Activated naive CD8-positive, alpha-beta T cell (primary cell): ENCODE measurements around the gene ITSN1.
A peak's percentile ranks its signal among the peaks of the same experiment; 100 is the strongest.

Source experiments
- H3K27ac Mint-ChIP-seq: one replicate; pipeline ENCODE4 v1.8.0; 2021; ENCODE audit warnings: mixed read lengths
- H3K27me3 Mint-ChIP-seq: one replicate; pipeline ENCODE4 v1.8.0; 2021; ENCODE audit warnings: mixed read lengths
- H3K36me3 Mint-ChIP-seq: one replicate; pipeline ENCODE4 v1.8.0; 2021; ENCODE audit warnings: mixed read lengths
- H3K4me1 Mint-ChIP-seq: one replicate; pipeline ENCODE4 v1.8.0; 2021; ENCODE audit warnings: low read depth, mixed read lengths
- H3K4me3 Mint-ChIP-seq: one replicate; pipeline ENCODE4 v1.8.0; 2021; ENCODE audit warnings: mild to moderate bottlenecking, mixed read lengths
- H3K9me3 Mint-ChIP-seq: one replicate; pipeline ENCODE4 v1.8.0; 2021; ENCODE audit warnings: low read depth, mixed read lengths

ITSN1 gene

GRCh38 chr21:33643658-33644311, 1.5 kb downstream of the ITSN1 start:
- Mint-ChIP-seq H3K4me3 (peak overlapping the region; percentile 88), H3K27me3 (peaks cover 4% of the 10 kb centered on the region), H3K4me1 (peaks cover 19% of the 10 kb centered on the region), H3K36me3 (no peaks in the 10 kb centered on the region), H3K27ac (no peak overlapping the region), H3K9me3 (no peaks in the 10 kb centered on the region)

GRCh38 chr21:33644383-33645074, 2.2 kb downstream of the ITSN1 start:
- Mint-ChIP-seq H3K9me3 (no peaks in the 10 kb centered on the region), H3K4me3 (peak overlapping the region; percentile 88), H3K36me3 (no peaks in the 10 kb centered on the region), H3K4me1 (peaks cover 14% of the 10 kb centered on the region), H3K27ac (no peak overlapping the region), H3K27me3 (peaks cover 4% of the 10 kb centered on the region)

DNA sequence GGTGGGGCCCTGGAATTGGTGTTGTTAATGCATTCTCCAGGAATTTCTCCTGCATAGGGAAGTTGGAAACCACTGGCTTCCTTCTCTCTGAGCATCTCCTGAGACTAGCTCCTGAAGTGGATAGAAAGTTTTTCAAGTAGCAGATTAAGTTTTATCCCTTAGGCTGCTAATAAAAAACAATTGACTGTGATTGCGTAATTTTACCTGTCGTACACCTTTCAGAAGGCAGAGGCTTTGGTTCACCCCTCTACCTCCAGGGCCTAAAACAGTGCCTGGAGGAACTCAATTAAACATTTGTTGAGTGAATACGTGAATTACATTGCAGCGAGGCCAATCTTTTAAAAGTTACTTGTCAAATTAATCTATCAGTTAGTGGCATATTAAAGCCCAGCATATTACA, 3.4 kb downstream of the ITSN1 start:
- no peaks in the 10 kb centered on the region for H3K36me3 Mint-ChIP-seq
- H3K27me3 Mint-ChIP-seq, result peaks cover 4% of the 10 kb centered on the region
- H3K4me3 Mint-ChIP-seq, result no peak overlapping the region
- H3K9me3 Mint-ChIP-seq, result no peaks in the 10 kb centered on the region
- no peak overlapping the region for H3K27ac Mint-ChIP-seq
- H3K4me1 Mint-ChIP-seq, result peaks cover 12% of the 10 kb centered on the region

GRCh38 chr21:33647587-33647986, 5.3 kb downstream of the ITSN1 start:
- H3K4me1 Mint-ChIP-seq, result peaks cover 8% of the 10 kb centered on the region
- no peaks in the 10 kb centered on the region for H3K9me3 Mint-ChIP-seq
- peaks cover 4% of the 10 kb centered on the region for H3K27me3 Mint-ChIP-seq
- H3K27ac Mint-ChIP-seq, result no peak overlapping the region
- no peaks in the 10 kb centered on the region for H3K36me3 Mint-ChIP-seq
- H3K4me3 Mint-ChIP-seq, result no peak overlapping the region

GRCh38 chr21:33648555-33648954, 6.3 kb downstream of the ITSN1 start:
- peaks cover 3% of the 10 kb centered on the region for H3K27me3 Mint-ChIP-seq
- no peaks in the 10 kb centered on the region for H3K36me3 Mint-ChIP-seq
- H3K27ac Mint-ChIP-seq, result no peak overlapping the region
- H3K4me3 Mint-ChIP-seq, result no peak overlapping the region
- peaks cover 3% of the 10 kb centered on the region for H3K4me1 Mint-ChIP-seq
- H3K9me3 Mint-ChIP-seq, result no peaks in the 10 kb centered on the region

- Mint-ChIP-seq H3K9me3 (no peaks in the 10 kb centered on the region), H3K36me3 (no peaks in the 10 kb centered on the region), H3K4me1 (no peaks in the 10 kb centered on the region), H3K4me3 (no peak overlapping the region), H3K27ac (no peak overlapping the region), H3K27me3 (no peaks in the 10 kb centered on the region)
These were observed 7.9 kb downstream of the ITSN1 start for GRCh38 chr21:33650230-33650629.

- Mint-ChIP-seq H3K4me1 (no peaks in the 10 kb centered on the region), H3K4me3 (no peak overlapping the region), H3K9me3 (no peaks in the 10 kb centered on the region), H3K27me3 (no peaks in the 10 kb centered on the region), H3K27ac (no peak overlapping the region), H3K36me3 (no peaks in the 10 kb centered on the region)
These were observed 8.7 kb downstream of the ITSN1 start for GRCh38 chr21:33650929-33651509.

GRCh38 chr21:33651965-33652680, 9.8 kb downstream of the ITSN1 start:
- Mint-ChIP-seq H3K36me3 (peaks cover 1% of the 10 kb centered on the region), H3K27ac (no peak overlapping the region), H3K4me3 (no peak overlapping the region), H3K4me1 (no peaks in the 10 kb centered on the region), H3K27me3 (no peaks in the 10 kb centered on the region), H3K9me3 (no peaks in the 10 kb centered on the region)

DNA sequence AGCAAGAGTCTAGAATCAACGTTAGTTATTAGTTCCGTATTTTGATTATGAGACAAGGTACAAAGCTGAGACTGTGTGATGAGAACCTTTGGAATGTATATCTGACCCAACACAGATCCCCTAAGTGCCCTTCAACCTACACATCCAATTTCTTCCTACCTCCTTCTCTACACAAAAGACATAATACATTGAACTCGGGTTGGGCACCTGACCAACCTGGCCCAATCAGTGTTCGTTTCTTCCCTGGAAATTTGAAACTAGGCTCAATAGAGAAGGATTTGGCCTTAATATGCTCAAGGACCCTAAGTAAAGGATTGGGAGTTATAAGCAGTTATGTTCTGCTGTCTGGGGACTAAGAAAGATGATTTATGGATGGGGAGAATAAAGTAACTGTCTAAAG, 12.1 kb downstream of the ITSN1 start:
- no peaks in the 10 kb centered on the region for H3K27me3 Mint-ChIP-seq

DNA sequence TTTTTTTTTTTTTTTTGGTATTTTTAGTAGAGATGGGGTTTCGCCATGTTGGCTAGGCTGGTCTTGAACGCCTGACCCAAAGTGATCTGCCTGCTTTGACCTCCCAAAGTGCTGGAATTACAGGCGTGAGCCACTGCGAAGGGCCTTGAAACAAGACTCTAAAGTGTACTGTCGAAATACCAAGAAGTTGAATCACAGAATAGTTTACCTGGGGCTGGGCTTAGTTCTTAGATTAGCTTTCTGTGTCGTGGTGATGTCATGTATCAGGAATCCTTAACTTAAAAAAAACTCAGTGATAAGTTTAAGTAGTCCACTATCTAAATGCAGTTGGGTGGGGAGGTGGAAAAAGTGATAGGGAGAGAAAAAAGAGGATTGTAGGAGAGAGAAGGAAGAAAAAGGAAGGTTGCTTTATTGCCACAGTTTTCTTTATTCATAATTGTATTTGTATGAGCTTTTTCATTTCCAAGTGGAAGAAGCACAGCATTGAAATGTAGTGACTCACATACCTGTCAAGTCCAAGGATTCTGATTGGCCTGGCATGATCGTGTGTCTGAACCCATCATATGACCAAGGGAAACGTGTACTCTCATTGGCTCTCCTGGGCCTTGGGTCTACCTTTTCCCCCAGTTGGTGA, 13.4 kb downstream of the ITSN1 start:
- H3K9me3 Mint-ChIP-seq, result no peaks in the 10 kb centered on the region
- H3K4me3 Mint-ChIP-seq, result no peak overlapping the region
- no peak overlapping the region for H3K27ac Mint-ChIP-seq
- H3K4me1 Mint-ChIP-seq, result no peaks in the 10 kb centered on the region
- peaks cover 8% of the 10 kb centered on the region for H3K36me3 Mint-ChIP-seq
- H3K27me3 Mint-ChIP-seq, result no peaks in the 10 kb centered on the region

More for the DNA sequence above, 12.1 kb downstream of the ITSN1 start:
- H3K36me3 Mint-ChIP-seq, result peaks cover 5% of the 10 kb centered on the region
- no peak overlapping the region for H3K27ac Mint-ChIP-seq
- H3K4me1 Mint-ChIP-seq, result no peaks in the 10 kb centered on the region
- no peaks in the 10 kb centered on the region for H3K9me3 Mint-ChIP-seq
- H3K4me3 Mint-ChIP-seq, result no peak overlapping the region

GRCh38 chr21:33657124-33657820, 15.0 kb downstream of the ITSN1 start:
- peaks cover 9% of the 10 kb centered on the region for H3K36me3 Mint-ChIP-seq
- no peaks in the 10 kb centered on the region for H3K27me3 Mint-ChIP-seq
- no peaks in the 10 kb centered on the region for H3K4me1 Mint-ChIP-seq
- peaks cover 4% of the 10 kb centered on the region for H3K9me3 Mint-ChIP-seq
- no peak overlapping the region for H3K4me3 Mint-ChIP-seq
- H3K27ac Mint-ChIP-seq, result no peak overlapping the region

DNA sequence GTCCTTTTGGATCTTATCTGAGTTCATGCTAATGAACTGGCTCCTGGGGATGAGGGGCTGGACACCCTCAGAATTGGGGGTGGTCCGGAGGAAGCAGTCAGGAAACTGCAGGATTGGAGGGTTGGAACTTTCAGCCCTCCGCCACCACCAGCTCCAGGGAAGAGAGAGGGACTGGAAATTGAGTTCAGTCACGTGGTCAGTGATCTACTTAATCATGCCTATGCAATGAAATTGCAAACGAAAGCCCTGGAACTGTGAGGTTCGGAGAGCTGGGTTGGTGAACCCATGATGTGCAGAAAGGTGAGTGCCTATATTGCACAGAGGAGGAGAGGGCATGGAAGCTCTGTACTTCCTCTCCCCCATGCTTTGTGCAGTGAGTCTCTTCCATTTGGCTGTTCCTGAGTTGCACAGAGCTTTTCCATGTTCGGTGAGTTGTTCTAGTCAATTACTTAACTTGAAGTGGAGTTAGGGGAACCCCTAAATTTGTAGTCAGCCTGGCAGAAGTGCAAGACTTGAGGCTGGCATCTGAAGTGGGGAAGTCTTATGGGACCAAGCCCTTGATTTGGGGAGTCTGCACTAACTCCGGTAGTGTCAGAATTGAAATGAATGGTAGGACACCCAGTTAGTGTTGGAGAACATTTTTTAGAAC, 16.7 kb downstream of the ITSN1 start:
- no peak overlapping the region for H3K4me3 Mint-ChIP-seq
- H3K4me1 Mint-ChIP-seq, result no peaks in the 10 kb centered on the region
- H3K27me3 Mint-ChIP-seq, result no peaks in the 10 kb centered on the region
- H3K36me3 Mint-ChIP-seq, result peaks cover 9% of the 10 kb centered on the region
- peaks cover 4% of the 10 kb centered on the region for H3K9me3 Mint-ChIP-seq
- no peak overlapping the region for H3K27ac Mint-ChIP-seq

DNA sequence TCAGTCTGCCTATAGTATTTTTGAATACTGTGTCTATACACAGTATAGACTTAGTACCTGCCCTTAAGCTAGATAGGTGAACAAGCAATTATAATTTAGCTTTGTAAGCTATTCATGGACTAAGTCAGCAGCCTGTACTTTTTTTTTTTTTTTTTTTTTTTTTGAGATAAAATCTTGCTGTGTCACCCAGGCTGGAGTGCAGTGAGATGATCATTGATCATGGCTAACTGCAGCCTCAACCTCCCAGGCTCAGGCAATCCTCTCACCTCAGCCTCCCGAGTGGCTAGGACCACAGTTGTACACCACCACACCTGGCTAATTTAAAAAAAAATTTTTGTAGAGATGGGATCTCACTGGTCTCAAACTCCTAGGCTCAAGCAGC, 17.3 kb downstream of the ITSN1 start:
- Mint-ChIP-seq H3K27me3 (no peaks in the 10 kb centered on the region), H3K9me3 (peaks cover 4% of the 10 kb centered on the region), H3K36me3 (peaks cover 9% of the 10 kb centered on the region), H3K4me3 (no peak overlapping the region), H3K4me1 (no peaks in the 10 kb centered on the region), H3K27ac (no peak overlapping the region)

DNA sequence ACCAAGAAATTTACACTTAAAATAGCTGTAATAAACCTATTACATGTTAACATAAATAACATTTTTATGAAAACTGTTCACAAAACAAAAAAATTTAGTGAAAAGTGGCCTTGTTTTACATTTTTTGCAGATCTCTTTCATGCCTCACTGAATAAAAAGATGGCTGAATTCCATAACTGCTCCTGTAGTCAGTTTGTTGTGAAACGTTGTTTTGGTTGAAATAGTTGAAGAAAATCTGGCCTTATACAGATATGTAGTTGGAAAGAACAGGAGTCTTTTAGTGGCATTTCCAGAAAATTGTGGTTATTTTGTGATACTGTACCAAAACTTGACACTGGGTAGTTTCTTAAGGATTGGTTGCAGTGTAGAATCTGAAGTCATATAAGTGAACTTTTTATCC, 18.1 kb downstream of the ITSN1 start:
- Mint-ChIP-seq H3K27ac (no peak overlapping the region), H3K9me3 (peaks cover 4% of the 10 kb centered on the region), H3K4me1 (no peaks in the 10 kb centered on the region), H3K27me3 (no peaks in the 10 kb centered on the region), H3K36me3 (peaks cover 9% of the 10 kb centered on the region), H3K4me3 (no peak overlapping the region)
